ENCODE measurements around the gene NCLN. TPM values are rescaled to one million over a fixed set of nuclear protein-coding genes. Genes with fewer than 3 reads are reported as not detected.

NCLN gene
- total and polyA plus RNA-seq, 9 of the 15 experiments (the other 6 are each of a cell fraction or from before 2014, with no cell fraction given): 3.8 to 126 (median 39.6) TPM

DNA sequence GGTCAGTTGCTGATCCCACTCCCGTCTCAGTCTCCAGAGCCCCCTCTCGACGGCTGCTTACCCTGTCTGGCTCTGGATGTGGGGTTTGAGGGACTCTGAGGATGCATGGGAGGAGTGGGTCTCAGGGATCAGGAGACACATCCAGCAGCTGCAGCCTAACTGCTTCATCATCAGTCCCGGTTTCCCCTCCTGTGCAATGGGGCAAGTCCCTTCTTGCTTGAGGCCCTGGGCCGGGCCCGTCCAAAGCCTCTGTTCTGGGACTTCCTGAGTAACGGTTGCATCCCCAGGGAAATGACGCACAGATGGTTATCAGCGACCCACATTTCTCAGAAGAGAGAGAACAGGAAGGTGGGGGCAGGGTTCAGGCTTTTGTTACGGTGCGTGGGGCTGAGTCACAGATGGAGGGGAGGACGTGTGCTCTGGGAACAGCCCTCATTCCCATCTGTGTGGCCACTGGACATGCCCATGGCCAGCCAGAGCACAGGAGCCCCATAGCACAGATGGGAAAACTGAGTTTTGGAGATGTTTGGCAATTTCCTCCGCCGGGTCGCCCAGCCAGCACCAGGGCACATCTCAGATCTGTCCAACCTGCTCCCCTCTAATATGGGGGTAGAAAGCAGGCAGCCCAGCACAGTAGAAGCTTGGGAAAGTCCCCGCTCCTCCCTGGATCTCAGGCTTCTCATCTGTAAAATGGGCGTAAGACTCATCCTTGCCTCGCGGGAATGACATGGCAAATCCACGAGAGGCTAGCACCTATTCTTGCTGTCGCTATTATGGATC, 30.6 kb upstream of the NCLN start (continued):
- TF ChIP-seq, protein P1, sequence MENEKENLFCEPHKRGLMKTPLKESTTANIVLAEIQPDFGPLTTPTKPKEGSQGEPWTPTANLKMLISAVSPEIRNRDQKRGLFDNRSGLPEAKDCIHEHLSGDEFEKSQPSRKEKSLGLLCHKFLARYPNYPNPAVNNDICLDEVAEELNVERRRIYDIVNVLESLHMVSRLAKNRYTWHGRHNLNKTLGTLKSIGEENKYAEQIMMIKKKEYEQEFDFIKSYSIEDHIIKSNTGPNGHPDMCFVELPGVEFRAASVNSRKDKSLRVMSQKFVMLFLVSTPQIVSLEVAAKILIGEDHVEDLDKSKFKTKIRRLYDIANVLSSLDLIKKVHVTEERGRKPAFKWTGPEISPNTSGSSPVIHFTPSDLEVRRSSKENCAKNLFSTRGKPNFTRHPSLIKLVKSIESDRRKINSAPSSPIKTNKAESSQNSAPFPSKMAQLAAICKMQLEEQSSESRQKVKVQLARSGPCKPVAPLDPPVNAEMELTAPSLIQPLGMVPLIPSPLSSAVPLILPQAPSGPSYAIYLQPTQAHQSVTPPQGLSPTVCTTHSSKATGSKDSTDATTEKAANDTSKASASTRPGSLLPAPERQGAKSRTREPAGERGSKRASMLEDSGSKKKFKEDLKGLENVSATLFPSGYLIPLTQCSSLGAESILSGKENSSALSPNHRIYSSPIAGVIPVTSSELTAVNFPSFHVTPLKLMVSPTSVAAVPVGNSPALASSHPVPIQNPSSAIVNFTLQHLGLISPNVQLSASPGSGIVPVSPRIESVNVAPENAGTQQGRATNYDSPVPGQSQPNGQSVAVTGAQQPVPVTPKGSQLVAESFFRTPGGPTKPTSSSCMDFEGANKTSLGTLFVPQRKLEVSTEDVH (IDR thresholded peaks at IDR 0.05; ENCODE audit: low read depth, partially characterized antibody): peak; percentile 54
- peak; percentile 98 for TF ChIP-seq JUND (IDR thresholded peaks at IDR 0.05; ENCODE audit: borderline replicate concordance, low read depth, low read length)
- peak; percentile 97; the same call in 2 of the 3 replicates for TF ChIP-seq JUND (tag; IDR thresholded peaks at IDR 0.05; ENCODE audit: borderline replicate concordance, low read depth, low read length)
- peak; percentile 98 to 99 for TF ChIP-seq KDM1A (IDR thresholded peaks at IDR 0.05)
- TF ChIP-seq SMARCA5 (IDR thresholded peaks at IDR 0.05): peak; percentile 100
- TF ChIP-seq MAFF (IDR thresholded peaks at IDR 0.05; ENCODE audit: low read length): 0 out of 2 replicates have a peak, but pooled peaks have one; percentile 22
- TF ChIP-seq ZFP30 (CRISPR knock-in tag; IDR thresholded peaks at IDR 0.05; ENCODE audit: borderline replicate concordance): no peak
- TF ChIP-seq ZNF263 (CRISPR knock-in tag; IDR thresholded peaks at IDR 0.05; ENCODE audit: borderline replicate concordance): peak; percentile 95
- TF ChIP-seq, protein P2, sequence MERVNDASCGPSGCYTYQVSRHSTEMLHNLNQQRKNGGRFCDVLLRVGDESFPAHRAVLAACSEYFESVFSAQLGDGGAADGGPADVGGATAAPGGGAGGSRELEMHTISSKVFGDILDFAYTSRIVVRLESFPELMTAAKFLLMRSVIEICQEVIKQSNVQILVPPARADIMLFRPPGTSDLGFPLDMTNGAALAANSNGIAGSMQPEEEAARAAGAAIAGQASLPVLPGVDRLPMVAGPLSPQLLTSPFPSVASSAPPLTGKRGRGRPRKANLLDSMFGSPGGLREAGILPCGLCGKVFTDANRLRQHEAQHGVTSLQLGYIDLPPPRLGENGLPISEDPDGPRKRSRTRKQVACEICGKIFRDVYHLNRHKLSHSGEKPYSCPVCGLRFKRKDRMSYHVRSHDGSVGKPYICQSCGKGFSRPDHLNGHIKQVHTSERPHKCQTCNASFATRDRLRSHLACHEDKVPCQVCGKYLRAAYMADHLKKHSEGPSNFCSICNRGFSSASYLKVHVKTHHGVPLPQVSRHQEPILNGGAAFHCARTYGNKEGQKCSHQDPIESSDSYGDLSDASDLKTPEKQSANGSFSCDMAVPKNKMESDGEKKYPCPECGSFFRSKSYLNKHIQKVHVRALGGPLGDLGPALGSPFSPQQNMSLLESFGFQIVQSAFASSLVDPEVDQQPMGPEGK (CRISPR knock-in tag; IDR thresholded peaks at IDR 0.05; ENCODE audit: borderline replicate concordance): no peak
- peak; percentile 68 for TF ChIP-seq NCOA4 (IDR thresholded peaks at IDR 0.05; ENCODE audit: partially characterized antibody)
- peak; percentile 28; the same call in 1 of the 2 replicates for TF ChIP-seq XRCC5 (IDR thresholded peaks at IDR 0.05; ENCODE audit: low read depth, low read length)
- TF ChIP-seq, protein P3, sequence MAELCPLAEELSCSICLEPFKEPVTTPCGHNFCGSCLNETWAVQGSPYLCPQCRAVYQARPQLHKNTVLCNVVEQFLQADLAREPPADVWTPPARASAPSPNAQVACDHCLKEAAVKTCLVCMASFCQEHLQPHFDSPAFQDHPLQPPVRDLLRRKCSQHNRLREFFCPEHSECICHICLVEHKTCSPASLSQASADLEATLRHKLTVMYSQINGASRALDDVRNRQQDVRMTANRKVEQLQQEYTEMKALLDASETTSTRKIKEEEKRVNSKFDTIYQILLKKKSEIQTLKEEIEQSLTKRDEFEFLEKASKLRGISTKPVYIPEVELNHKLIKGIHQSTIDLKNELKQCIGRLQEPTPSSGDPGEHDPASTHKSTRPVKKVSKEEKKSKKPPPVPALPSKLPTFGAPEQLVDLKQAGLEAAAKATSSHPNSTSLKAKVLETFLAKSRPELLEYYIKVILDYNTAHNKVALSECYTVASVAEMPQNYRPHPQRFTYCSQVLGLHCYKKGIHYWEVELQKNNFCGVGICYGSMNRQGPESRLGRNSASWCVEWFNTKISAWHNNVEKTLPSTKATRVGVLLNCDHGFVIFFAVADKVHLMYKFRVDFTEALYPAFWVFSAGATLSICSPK (IDR thresholded peaks at IDR 0.05; ENCODE audit: borderline replicate concordance): no peak
- TF ChIP-seq, protein P4, sequence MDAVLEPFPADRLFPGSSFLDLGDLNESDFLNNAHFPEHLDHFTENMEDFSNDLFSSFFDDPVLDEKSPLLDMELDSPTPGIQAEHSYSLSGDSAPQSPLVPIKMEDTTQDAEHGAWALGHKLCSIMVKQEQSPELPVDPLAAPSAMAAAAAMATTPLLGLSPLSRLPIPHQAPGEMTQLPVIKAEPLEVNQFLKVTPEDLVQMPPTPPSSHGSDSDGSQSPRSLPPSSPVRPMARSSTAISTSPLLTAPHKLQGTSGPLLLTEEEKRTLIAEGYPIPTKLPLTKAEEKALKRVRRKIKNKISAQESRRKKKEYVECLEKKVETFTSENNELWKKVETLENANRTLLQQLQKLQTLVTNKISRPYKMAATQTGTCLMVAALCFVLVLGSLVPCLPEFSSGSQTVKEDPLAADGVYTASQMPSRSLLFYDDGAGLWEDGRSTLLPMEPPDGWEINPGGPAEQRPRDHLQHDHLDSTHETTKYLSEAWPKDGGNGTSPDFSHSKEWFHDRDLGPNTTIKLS (IDR thresholded peaks at IDR 0.05; ENCODE audit: borderline replicate concordance, low read depth): peak; percentile 79
- peak; percentile 68 to 83; a peak in 3 of 4 replicates for TF ChIP-seq HDAC1 (IDR thresholded peaks at IDR 0.05)
- TF ChIP-seq CBX3 (IDR thresholded peaks at IDR 0.05; ENCODE audit: borderline replicate concordance in 1 of 2, low read length in 2 of 2): peak in 1 of 2 experiments; percentile 64; a peak in 2 of 3 replicates
- TF ChIP-seq GABPA (tag; conservative IDR thresholded peaks at IDR 0.05; ENCODE audit: low read depth): peak; percentile 90
- peak; percentile 78; the same call in 1 of the 2 replicates for TF ChIP-seq PML (IDR thresholded peaks at IDR 0.05; ENCODE audit: low read length)
